ENCODE results near the gene ALG14.

DNA sequence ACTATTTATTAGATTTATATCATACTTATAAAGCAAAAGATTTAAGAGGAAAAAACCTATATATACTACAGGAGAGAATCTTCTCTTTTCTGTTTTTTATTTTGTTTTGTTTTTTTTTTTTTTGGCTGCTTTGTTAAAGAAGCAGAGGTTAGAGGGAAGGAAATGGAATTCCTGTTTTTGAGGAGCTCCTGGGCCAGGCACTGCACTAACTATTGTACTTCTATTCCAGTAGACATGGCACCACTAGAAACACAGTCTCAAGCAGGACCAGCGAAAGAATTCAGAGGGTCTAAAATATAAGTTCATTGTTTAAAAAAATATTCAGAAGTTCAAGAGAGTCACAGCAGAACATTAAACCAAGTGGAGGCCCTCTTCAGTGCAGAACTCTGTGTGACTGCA, 91.2 kb downstream of the ALG14 start:
- TF ChIP-seq, protein P1, sequence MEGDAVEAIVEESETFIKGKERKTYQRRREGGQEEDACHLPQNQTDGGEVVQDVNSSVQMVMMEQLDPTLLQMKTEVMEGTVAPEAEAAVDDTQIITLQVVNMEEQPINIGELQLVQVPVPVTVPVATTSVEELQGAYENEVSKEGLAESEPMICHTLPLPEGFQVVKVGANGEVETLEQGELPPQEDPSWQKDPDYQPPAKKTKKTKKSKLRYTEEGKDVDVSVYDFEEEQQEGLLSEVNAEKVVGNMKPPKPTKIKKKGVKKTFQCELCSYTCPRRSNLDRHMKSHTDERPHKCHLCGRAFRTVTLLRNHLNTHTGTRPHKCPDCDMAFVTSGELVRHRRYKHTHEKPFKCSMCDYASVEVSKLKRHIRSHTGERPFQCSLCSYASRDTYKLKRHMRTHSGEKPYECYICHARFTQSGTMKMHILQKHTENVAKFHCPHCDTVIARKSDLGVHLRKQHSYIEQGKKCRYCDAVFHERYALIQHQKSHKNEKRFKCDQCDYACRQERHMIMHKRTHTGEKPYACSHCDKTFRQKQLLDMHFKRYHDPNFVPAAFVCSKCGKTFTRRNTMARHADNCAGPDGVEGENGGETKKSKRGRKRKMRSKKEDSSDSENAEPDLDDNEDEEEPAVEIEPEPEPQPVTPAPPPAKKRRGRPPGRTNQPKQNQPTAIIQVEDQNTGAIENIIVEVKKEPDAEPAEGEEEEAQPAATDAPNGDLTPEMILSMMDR (IDR thresholded peaks at IDR 0.05; ENCODE audit: low read depth, low read length, missing input control): no peak
- TF ChIP-seq, protein P2, sequence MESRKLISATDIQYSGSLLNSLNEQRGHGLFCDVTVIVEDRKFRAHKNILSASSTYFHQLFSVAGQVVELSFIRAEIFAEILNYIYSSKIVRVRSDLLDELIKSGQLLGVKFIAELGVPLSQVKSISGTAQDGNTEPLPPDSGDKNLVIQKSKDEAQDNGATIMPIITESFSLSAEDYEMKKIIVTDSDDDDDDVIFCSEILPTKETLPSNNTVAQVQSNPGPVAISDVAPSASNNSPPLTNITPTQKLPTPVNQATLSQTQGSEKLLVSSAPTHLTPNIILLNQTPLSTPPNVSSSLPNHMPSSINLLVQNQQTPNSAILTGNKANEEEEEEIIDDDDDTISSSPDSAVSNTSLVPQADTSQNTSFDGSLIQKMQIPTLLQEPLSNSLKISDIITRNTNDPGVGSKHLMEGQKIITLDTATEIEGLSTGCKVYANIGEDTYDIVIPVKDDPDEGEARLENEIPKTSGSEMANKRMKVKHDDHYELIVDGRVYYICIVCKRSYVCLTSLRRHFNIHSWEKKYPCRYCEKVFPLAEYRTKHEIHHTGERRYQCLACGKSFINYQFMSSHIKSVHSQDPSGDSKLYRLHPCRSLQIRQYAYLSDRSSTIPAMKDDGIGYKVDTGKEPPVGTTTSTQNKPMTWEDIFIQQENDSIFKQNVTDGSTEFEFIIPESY (IDR thresholded peaks at IDR 0.05): no peak
- TF ChIP-seq YY1 (IDR thresholded peaks at IDR 0.05) (no peak), RAD21 (IDR thresholded peaks at IDR 0.05) (no peak)
- TF ChIP-seq, protein P3, sequence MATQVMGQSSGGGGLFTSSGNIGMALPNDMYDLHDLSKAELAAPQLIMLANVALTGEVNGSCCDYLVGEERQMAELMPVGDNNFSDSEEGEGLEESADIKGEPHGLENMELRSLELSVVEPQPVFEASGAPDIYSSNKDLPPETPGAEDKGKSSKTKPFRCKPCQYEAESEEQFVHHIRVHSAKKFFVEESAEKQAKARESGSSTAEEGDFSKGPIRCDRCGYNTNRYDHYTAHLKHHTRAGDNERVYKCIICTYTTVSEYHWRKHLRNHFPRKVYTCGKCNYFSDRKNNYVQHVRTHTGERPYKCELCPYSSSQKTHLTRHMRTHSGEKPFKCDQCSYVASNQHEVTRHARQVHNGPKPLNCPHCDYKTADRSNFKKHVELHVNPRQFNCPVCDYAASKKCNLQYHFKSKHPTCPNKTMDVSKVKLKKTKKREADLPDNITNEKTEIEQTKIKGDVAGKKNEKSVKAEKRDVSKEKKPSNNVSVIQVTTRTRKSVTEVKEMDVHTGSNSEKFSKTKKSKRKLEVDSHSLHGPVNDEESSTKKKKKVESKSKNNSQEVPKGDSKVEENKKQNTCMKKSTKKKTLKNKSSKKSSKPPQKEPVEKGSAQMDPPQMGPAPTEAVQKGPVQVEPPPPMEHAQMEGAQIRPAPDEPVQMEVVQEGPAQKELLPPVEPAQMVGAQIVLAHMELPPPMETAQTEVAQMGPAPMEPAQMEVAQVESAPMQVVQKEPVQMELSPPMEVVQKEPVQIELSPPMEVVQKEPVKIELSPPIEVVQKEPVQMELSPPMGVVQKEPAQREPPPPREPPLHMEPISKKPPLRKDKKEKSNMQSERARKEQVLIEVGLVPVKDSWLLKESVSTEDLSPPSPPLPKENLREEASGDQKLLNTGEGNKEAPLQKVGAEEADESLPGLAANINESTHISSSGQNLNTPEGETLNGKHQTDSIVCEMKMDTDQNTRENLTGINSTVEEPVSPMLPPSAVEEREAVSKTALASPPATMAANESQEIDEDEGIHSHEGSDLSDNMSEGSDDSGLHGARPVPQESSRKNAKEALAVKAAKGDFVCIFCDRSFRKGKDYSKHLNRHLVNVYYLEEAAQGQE (IDR thresholded peaks at IDR 0.05): no peak
- TF ChIP-seq, protein P4, sequence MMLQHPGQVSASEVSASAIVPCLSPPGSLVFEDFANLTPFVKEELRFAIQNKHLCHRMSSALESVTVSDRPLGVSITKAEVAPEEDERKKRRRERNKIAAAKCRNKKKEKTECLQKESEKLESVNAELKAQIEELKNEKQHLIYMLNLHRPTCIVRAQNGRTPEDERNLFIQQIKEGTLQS (IDR thresholded peaks at IDR 0.05): no peak
